Erythroblast (primary cell): Measurements from ENCODE around the gene TAS2R43.
"Not testable (repeated sequence)": the region's sequence is repeated elsewhere in the genome, so short reads cannot be mapped to it uniquely, and the experiment has no call there.

Experiments used
- DNase-seq, 2 experiments: peaks; one replicate each; lab custom pipeline; 2025; lab: John Stamatoyannopoulos, UW
- GATA1 ChIP-seq: IDR thresholded peaks from 2 replicates; pipeline ENCODE4 v1.6.1; 2011; ENCODE audit warnings: low read depth, mild to moderate bottlenecking, control low read depth, low read length, moderate library complexity
- POLR2A ChIP-seq: IDR thresholded peaks from 2 replicates; pipeline ENCODE4 v1.6.1; 2011; ENCODE audit warnings: mild to moderate bottlenecking, low read length

TAS2R43 gene

GRCh38 chr12:11092128-11092527, at the start of gene TAS2R43:
Gene TAS2R43 (minus strand): TSS chr12:11092313. CDS start chr12:11092229, 84 bp downstream.
- no peak for TF ChIP-seq GATA1
- TF ChIP-seq POLR2A: no peak
- DNase-seq: no peak

- TF ChIP-seq GATA1 (no peak), POLR2A (no peak)
- no peak for DNase-seq
Observed at GRCh38 chr12:11136075-11136474, 44.0 kb upstream of the TAS2R43 start.

GRCh38 chr12:11134305-11134704, 42.2 kb upstream of the TAS2R43 start, which contains the start of gene TAS2R30:
Gene TAS2R30 (minus strand): TSS chr12:11134644. CDS start chr12:11134244, 400 bp downstream.
- no peak for DNase-seq
- no peak for TF ChIP-seq POLR2A
- no peak for TF ChIP-seq GATA1

- DNase-seq: no peak
- TF ChIP-seq GATA1 (no peak), POLR2A (no peak)
Observed at GRCh38 chr12:11133816-11134215, 41.7 kb upstream of the TAS2R43 start.

- DNase-seq: no peak
- TF ChIP-seq GATA1: no peak
- no peak for TF ChIP-seq POLR2A
Observed at GRCh38 chr12:11133162-11133561, 41.0 kb upstream of the TAS2R43 start.

GRCh38 chr12:11130999-11131398, 38.9 kb upstream of the TAS2R43 start:
- TF ChIP-seq GATA1: no peak
- TF ChIP-seq POLR2A: no peak
- no peak for DNase-seq

GRCh38 chr12:11130382-11130781, 38.3 kb upstream of the TAS2R43 start:
- TF ChIP-seq POLR2A (no peak), GATA1 (no peak)
- no peak for DNase-seq

GRCh38 chr12:11114130-11114529, 22.0 kb upstream of the TAS2R43 start:
- not testable (repeated sequence) for DNase-seq

- not testable (repeated sequence) for DNase-seq
Observed at GRCh38 chr12:11111213-11111612, 19.1 kb upstream of the TAS2R43 start.

GRCh38 chr12:11108862-11109261, 16.7 kb upstream of the TAS2R43 start:
- TF ChIP-seq POLR2A (no peak), GATA1 (no peak)
- DNase-seq: no peak

GRCh38 chr12:11107719-11108118, 15.6 kb upstream of the TAS2R43 start:
- TF ChIP-seq POLR2A (no peak), GATA1 (no peak)
- DNase-seq: no peak

GRCh38 chr12:11106288-11106687, 14.2 kb upstream of the TAS2R43 start:
- no peak for DNase-seq
- no peak for TF ChIP-seq GATA1
- TF ChIP-seq POLR2A: no peak

GRCh38 chr12:11105546-11105945, 13.4 kb upstream of the TAS2R43 start:
- DNase-seq: no peak
- TF ChIP-seq POLR2A (no peak), GATA1 (no peak)

- not testable (repeated sequence) for DNase-seq
Observed at GRCh38 chr12:11094910-11095309, 2.8 kb upstream of the TAS2R43 start.

GRCh38 chr12:11089246-11089645, 2.9 kb downstream of the TAS2R43 start:
- TF ChIP-seq POLR2A: no peak
- TF ChIP-seq GATA1: no peak
- DNase-seq: no peak

GRCh38 chr12:11085419-11085818, 6.7 kb downstream of the TAS2R43 start:
- no peak for DNase-seq
- no peak for TF ChIP-seq POLR2A
